Fibroblast of lung (primary cell): Measurements from ENCODE around the gene FAM117A. TPM values are rescaled to one million over a fixed set of nuclear protein-coding genes. Genes with fewer than 3 reads are reported as not detected.

Experiments
- DNase-seq, 2 donors: peaks; one replicate each; pipeline versions ENCODE4 v3.0.0 to v3.0.0-alpha.2; 2010; ENCODE audit warnings: low read depth in 2 of 2
- H2AFZ ChIP-seq: 2 replicates; pipeline ENCODE4 v1.5.1; 2012; ENCODE audit warnings: low read length, control low read depth, inconsistent platforms
- H3K27ac ChIP-seq: 2 replicates; pipeline ENCODE4 v1.5.1; 2011; ENCODE audit warnings: low read length, control low read depth; ENCODE audit not compliant: insufficient read depth
- H3K27me3 ChIP-seq: 2 replicates; pipeline ENCODE4 v1.5.1; 2011; ENCODE audit warnings: mild to moderate bottlenecking, low read length; ENCODE audit not compliant: control insufficient read depth, insufficient read depth
- H3K36me3 ChIP-seq: 2 replicates; pipeline ENCODE4 v1.5.1; 2011; ENCODE audit warnings: low read length; ENCODE audit not compliant: control insufficient read depth, insufficient read depth
- H3K4me1 ChIP-seq: 2 replicates; pipeline ENCODE4 v1.5.1; 2011; ENCODE audit warnings: low read length; ENCODE audit not compliant: control insufficient read depth, insufficient read depth; ENCODE audit errors: extremely low read depth
- H3K4me2 ChIP-seq: 2 replicates; pipeline ENCODE4 v1.5.1; 2011; ENCODE audit warnings: low read length, control low read depth; ENCODE audit not compliant: insufficient read depth; ENCODE audit errors: extremely low read depth
- H3K4me3 ChIP-seq, 4 experiments: fragments of 200-600 bp in 1 of 4; sonication (generic) in 1 of 4; replicated peaks in 1 of 4; 2 replicates each; pipeline ENCODE4 v1.5.1; 2011 to 2016; ENCODE audit warnings: low read length in 4 of 4, low read depth in 3 of 4, mild to moderate bottlenecking in 3 of 4, control low read depth in 2 of 4, inconsistent platforms in 1 of 4, mixed read lengths in 1 of 4; ENCODE audit not compliant: insufficient read depth in 1 of 4; ENCODE audit errors: control extremely low read depth in 1 of 4
- H3K79me2 ChIP-seq: 2 replicates; pipeline ENCODE4 v1.5.1; 2012; ENCODE audit warnings: mild to moderate bottlenecking, low read length, inconsistent platforms; ENCODE audit not compliant: control insufficient read depth, insufficient read depth
- H3K9ac ChIP-seq: 2 replicates; pipeline ENCODE4 v1.5.1; 2011; ENCODE audit warnings: mild to moderate bottlenecking, low read length, control low read depth; ENCODE audit not compliant: insufficient read depth
- H3K9me3 ChIP-seq: 2 replicates; pipeline ENCODE4 v1.5.1; 2012; ENCODE audit warnings: low read depth, low read length; ENCODE audit not compliant: control insufficient read depth, insufficient read depth
- H4K20me1 ChIP-seq: 2 replicates; pipeline ENCODE4 v1.5.1; 2011; ENCODE audit warnings: low read length; ENCODE audit not compliant: control insufficient read depth, insufficient read depth; ENCODE audit errors: extremely low read depth
- CTCF ChIP-seq, 2 donors: IDR thresholded peaks in 1 of 2; conservative IDR thresholded peaks in 1 of 2; 1 replicate in 1 of 2; 2 replicates in 1 of 2; pipeline ENCODE4 v1.5.1; 2011 to 2012; ENCODE audit warnings: low read length in 2 of 2, control low read depth in 1 of 2, inconsistent platforms in 1 of 2, low read depth in 1 of 2, mild to moderate bottlenecking in 1 of 2
- EZH2 ChIP-seq: IDR thresholded peaks from 2 replicates; pipeline ENCODE4 v1.5.1; 2012; ENCODE audit warnings: low read length, control low read depth, mild to moderate bottlenecking; ENCODE audit errors: missing control alignments
- polyA plus RNA-seq, 2 donors: library from polyadenylated mRNA; depleted of rRNA in 1 of 2; stranded (reverse) in 1 of 2; unstranded in 1 of 2; fragments of >200 nt; gene quantifications; 2 replicates each; pipeline ENCODE4 v1.2.1, GENCODE V29; 2011 to 2012; ENCODE audit warnings: missing spikeins in 1 of 2
- total RNA-seq: library from RNA; depleted of rRNA; stranded (reverse); fragments of >200 nt; gene quantifications from 2 replicates; pipeline ENCODE4 v1.2.1, GENCODE V29; 2014

FAM117A gene
- total and polyA plus RNA-seq, 2 donors (not counting 1 experiment from before 2014, with no cell fraction given) = 2.4 to 3.3 TPM

GRCh38 chr17:49738456-49739163, 25.3 kb downstream of the FAM117A start:
- H3K4me2 ChIP-seq = no peak overlapping the region
- no peaks in the 10 kb centered on the region for H3K36me3 ChIP-seq
- H3K9ac ChIP-seq = no peak overlapping the region
- no peak for DNase-seq
- H3K27me3 ChIP-seq = no peaks in the 10 kb centered on the region
- no peaks in the 10 kb centered on the region for H3K79me2 ChIP-seq
- H4K20me1 ChIP-seq = no peaks in the 10 kb centered on the region
- TF ChIP-seq CTCF (conservative IDR thresholded peaks at IDR 0.05 in 1 of 2, IDR thresholded peaks at IDR 0.05 in 1 of 2; ENCODE audit: low read depth in 1 of 2, low read length in 2 of 2) (no peak), EZH2 (no peak)
- no peak overlapping the region for H3K4me3 ChIP-seq
- no peaks in the 10 kb centered on the region for H3K9me3 ChIP-seq
- no peak overlapping the region for H3K27ac ChIP-seq
- peaks cover 6% of the 10 kb centered on the region for H3K4me1 ChIP-seq
- no peak overlapping the region for H2AFZ ChIP-seq

GRCh38 chr17:49734515-49735490, 29.1 kb downstream of the FAM117A start:
- DNase-seq = no peak
- Histone ChIP-seq H3K27ac (no peak overlapping the region), H3K36me3 (no peaks in the 10 kb centered on the region), H3K27me3 (no peaks in the 10 kb centered on the region), H3K9me3 (no peaks in the 10 kb centered on the region), H3K4me2 (no peak overlapping the region), H3K4me1 (peaks cover 2% of the 10 kb centered on the region), H4K20me1 (no peaks in the 10 kb centered on the region), H2AFZ (no peak overlapping the region), H3K4me3 (no peak overlapping the region), H3K9ac (no peak overlapping the region), H3K79me2 (no peaks in the 10 kb centered on the region)
- TF ChIP-seq CTCF (conservative IDR thresholded peaks at IDR 0.05 in 1 of 2, IDR thresholded peaks at IDR 0.05 in 1 of 2; ENCODE audit: low read depth in 1 of 2, low read length in 2 of 2) = no peak
- TF ChIP-seq EZH2 = no peak

- Histone ChIP-seq H4K20me1 (no peaks in the 10 kb centered on the region), H3K27ac (no peak overlapping the region), H3K9ac (no peak overlapping the region), H3K9me3 (no peaks in the 10 kb centered on the region), H3K4me1 (peaks cover 2% of the 10 kb centered on the region), H2AFZ (no peak overlapping the region), H3K27me3 (no peaks in the 10 kb centered on the region), H3K4me2 (no peak overlapping the region), H3K79me2 (no peaks in the 10 kb centered on the region), H3K4me3 (no peak overlapping the region), H3K36me3 (no peaks in the 10 kb centered on the region)
- no peak for DNase-seq
- no peak for TF ChIP-seq CTCF (conservative IDR thresholded peaks at IDR 0.05 in 1 of 2, IDR thresholded peaks at IDR 0.05 in 1 of 2; ENCODE audit: low read depth in 1 of 2, low read length in 2 of 2)
- no peak for TF ChIP-seq EZH2
Observed at GRCh38 chr17:49731435-49731831, 32.5 kb downstream of the FAM117A start.
